Embryonic facial prominence (tissue), 1 donor: ENCODE results near the gene PAGE2.
"Not testable (repeated sequence)": the region's sequence is repeated elsewhere in the genome, so short reads cannot be mapped to it uniquely, and the experiment has no call there.

ENCODE experiments used
- DNase-seq: peaks from one replicate; pipeline ENCODE4 v3.0.0-alpha.2; 2016; ENCODE audit errors: extremely low spot score

The PAGE2 gene

DNA sequence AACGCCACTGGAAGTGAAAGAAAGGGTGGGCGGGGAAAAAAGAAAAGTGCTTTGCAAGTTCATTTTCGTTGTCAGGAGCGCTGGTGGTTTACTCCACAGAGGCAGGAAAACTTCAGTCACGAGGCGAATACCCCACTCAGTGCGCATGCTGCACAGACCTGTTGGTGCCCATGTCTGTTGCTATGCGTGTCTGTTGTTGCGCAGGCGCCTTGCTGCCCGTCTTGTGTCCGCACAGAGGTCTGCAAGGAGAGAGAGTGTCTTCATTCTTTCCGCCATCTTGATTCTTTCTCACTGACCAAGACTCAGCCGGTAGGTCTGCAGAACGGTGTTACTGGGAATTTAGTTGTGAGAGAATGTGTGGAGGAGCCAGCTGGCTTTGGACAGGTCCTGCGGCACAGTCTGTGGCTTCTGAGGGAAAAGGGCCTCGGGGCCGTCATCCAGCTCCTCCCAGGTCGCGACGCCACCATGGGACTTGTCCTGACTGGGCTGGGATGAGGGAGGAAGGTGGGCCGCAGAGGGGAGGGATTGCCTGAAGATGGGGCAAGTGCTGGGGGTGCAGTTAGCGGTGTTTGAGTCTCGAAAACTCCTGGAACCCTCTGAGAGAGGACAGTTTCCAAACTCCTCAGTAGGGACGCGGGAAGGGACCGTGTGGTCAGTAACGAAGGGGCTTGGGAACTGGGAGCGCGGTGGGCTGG is at the start of gene PAGE2:
Gene PAGE2 (plus strand): TSS at position 224 of the 695 bp plus-strand sequence. CDS start 1,003 bp downstream, outside the sequence.
- DNase-seq = no peak

- no peak for DNase-seq
Observed at GRCh38 chrX:55039471-55039870, 49.3 kb upstream of the PAGE2 start.

- no peak for DNase-seq
Observed at GRCh38 chrX:55041514-55041913, 47.3 kb upstream of the PAGE2 start.

- not testable (repeated sequence) for DNase-seq
Observed at GRCh38 chrX:55050599-55050998, 38.2 kb upstream of the PAGE2 start.

DNA sequence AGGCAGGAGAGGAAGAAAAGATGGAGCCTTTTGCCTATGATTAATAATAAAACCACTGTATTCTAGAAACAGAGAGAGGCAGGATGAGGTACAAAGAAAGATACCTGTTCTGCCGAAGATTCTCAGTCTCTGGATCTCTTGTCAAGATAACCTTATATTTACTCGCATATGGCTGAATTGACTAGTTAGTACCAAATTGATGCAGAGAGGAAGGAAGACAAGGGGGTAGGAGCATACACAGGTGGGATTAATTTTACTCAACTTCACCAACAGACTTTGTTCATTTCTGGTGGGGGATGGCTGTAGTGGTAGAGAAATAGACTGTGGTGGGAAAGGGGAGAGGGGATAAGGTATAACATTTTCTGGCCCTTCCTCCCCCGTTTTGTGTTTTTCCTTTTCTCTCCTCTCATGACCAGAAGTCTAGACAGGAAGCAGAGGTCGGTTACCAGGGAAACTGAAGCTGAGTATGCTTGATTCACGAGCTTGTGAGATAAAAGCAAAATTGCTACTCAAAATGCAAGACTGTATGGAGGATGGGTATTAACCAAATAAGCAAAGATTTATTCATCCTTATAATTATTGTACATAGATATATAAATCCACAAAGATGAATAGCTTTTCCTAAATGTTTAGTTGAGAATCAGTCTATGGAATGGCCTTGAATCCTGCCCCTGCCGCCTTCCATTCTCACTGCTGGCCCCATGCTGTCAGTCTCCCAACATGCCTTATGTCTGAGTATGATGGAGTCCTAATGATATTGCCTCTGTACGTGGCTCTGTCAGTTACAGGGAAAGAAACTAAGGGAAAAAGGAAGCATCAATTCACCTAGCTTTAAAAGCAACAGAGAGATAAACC is 31.8 kb upstream of the PAGE2 start:
- no peak for DNase-seq

- peak; percentile 7 for DNase-seq
Observed at GRCh38 chrX:55057675-55058249, 31.1 kb upstream of the PAGE2 start.

- not testable (repeated sequence) for DNase-seq
Observed at GRCh38 chrX:55067180-55067579, 21.6 kb upstream of the PAGE2 start.

GRCh38 chrX:55072286-55072685 is 16.5 kb upstream of the PAGE2 start:
- no peak for DNase-seq

DNA sequence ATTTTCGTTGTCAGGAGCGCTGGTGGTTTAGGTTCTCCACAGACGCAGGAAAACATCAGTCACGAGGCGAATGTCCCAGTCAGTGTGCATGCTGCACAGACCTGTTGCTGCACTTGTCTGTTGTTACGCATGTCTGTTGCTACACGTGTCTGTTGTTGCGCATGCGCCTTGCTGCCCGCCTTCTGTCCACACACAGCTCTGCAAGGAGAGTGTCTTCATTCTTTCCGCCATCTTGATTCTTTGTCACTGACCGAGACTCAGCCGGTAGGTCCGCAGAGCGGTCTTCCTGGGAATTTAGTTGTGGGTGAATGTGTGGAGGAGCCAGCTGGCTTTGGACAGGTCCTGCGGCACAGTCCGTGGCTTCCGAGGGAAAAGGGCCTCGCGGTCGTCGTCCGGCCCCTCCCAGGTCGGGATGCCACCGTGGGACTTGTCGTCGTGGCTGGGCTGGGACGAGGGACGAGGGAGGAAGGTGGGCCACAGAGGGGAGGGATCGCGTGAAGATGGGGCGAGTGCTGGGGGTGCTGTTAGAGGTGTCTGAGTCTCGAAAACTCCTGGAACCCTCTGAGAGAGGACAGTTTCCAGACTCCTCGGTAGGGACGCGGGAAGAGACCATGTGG is 13.9 kb upstream of the PAGE2 start, which contains the start of gene PAGE2B:
Gene PAGE2B (plus strand): TSS at position 180 of the 617 bp plus-strand sequence. CDS start 1,012 bp downstream, outside the sequence.
- DNase-seq = no peak

- no peak for DNase-seq
Observed at GRCh38 chrX:55098691-55099090, 9.9 kb downstream of the PAGE2 start.

- DNase-seq = no peak
Observed at GRCh38 chrX:55099162-55099561, 10.3 kb downstream of the PAGE2 start.

- DNase-seq = no peak
Observed at GRCh38 chrX:55102754-55103153, 13.9 kb downstream of the PAGE2 start.

DNA sequence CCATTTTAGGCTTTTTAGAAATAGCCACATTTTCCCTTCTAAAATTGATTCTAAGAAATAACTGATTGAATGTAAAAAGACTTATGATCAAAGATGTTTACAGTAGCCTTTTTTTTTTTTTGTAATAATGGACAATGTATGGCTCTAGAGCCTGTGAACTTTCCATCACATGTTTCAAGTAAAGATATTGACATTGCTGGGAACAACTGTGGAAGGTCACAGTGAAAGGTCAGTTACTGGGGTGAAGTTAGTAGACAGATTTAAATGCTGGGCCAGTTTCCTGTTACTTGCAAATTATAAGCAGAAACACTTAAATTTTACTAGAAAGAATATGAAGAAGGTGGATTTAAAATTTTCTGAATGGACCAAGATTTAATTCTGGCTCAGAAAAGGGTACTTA is 18.4 kb downstream of the PAGE2 start:
- no peak for DNase-seq

GRCh38 chrX:55107911-55108310 is 19.1 kb downstream of the PAGE2 start:
- DNase-seq = no peak

DNA sequence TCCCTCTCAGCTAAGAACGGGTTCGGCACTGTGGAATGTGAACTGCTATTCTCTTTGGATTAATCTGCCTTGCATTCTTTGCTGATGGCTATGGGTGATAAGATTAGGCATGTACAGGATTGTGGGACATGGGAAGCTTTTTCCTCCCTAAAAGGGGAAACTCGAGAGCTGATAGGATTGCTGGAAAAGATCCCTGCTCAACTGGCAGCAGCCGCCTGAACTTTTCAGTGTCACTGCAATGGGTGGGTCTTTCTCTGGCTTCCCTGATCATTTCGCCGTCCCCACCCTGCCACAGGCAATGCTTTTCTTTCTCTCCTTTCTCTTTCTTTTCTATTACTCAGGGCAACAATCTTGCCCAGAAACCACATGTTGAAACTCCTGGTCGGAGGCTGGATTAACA is 20.5 kb downstream of the PAGE2 start:
- DNase-seq = no peak

- DNase-seq = no peak
Observed at GRCh38 chrX:55111578-55112254, 22.9 kb downstream of the PAGE2 start.

DNA sequence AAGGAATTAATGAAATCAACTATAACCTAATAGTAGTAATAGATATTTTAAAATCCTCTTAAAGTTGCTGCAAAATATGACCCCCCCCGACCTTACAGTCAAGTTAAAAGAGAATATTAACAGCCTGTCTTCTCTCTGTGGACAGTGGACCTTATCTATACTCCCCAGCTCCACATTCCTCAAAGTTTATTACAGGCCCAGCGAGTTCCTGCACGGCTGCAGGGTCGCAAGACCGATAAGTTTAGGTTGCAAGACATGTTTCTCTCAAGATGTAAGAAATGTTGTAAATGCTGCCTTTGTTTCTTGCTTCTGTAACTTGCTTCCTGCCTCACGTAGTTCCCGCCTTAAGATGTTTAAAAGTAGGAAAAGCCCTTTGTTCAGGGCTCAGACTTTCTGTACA is 27.8 kb downstream of the PAGE2 start:
- DNase-seq = not testable (repeated sequence)

DNA sequence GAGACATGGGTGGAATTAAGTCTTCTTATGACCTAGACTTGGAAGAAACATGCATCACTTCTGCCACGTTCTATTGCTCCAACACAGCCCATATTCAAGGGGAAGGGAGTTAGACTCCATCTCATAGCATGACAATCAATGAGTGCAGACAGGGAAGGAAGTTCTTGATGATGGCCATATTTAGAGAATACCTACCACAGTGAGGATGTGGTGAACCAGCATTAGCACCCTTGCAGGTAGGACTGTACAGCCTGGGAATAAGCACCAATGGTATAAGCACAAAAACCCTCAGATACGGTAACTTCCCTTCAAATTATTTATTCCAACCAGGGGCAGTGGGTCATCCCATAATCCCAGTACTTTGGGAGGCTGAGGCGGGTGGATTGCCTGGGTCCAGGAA is 29.8 kb downstream of the PAGE2 start:
- DNase-seq = no peak

- no peak for DNase-seq
Observed at GRCh38 chrX:55119271-55119670, 30.5 kb downstream of the PAGE2 start.

GRCh38 chrX:55119712-55120111 is 30.9 kb downstream of the PAGE2 start:
- DNase-seq = no peak

- no peak for DNase-seq
Observed at GRCh38 chrX:55120761-55121358, 32.0 kb downstream of the PAGE2 start.
